HG03460 (cell line): ENCODE measurements around the gene VPS26B.
"Not testable (repeated sequence)": the region's sequence is repeated elsewhere in the genome, so short reads cannot be mapped to it uniquely, and the experiment has no call there.

ENCODE experiments used
- ATAC-seq: cut with Tn5 transposase; IDR thresholded peaks from one replicate; pipeline ENCODE4 v1.9.1; 2021; ENCODE audit not compliant: unreplicated experiment

Gene VPS26B

GRCh38 chr11:134231958-134232659 is 7.6 kb downstream of the VPS26B start:
- no peak for ATAC-seq

DNA sequence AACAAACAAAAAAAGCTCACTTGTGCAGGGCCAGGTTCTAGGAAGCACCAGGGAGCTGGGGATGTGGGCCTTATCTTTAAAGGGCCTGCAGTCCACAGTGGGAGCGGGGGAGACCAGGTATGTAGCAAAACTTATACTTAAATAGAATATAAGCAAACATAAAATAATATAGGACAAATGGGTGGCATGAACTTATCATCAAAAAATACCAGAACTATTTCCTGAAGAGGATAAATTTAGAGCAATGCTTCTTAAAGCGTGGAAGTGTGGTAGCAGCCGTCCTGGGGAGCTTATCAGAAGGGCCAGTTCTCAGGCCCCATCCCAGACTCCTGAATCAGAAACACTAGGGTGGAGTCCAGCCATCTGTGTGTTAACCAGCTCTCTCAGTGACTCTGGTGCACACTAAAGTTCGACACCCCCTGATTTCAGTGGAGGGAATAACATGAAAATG is 9.3 kb downstream of the VPS26B start:
- ATAC-seq: no peak

GRCh38 chr11:134235399-134235798 is 10.9 kb downstream of the VPS26B start:
- no peak for ATAC-seq

DNA sequence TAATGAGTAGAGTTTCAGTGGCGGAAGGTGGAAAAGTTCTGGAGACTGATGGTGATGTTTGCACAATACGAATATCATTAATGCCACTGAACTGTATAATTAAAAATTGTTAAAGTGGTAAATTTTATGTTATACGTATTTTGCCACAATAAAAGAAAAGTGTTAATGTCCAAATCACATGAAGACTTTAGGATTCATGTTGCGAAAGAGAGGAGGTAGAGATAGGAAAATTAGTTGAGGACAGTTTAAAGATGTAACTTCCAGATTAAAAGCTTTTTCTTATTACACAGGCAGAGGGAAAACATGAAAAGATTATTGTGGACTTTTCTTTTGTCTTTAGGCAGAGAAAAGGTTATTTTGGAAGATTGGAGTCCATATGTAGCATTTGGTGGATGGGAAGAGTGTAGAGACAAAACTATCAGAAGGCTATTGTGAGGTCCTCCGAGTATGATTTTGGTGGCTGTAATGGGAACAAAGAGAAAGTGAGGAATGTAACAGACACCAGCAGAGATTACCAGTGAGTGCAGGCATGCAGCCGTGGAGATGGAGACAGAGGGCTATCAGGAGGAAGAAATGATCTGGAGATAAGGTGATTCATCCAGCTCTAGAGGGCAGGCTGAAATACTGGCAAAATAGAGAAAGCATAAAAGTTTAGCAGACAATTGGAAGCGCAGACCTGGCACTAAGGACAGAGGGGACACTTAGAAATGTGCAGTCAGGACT is 12.5 kb downstream of the VPS26B start:
- no peak for ATAC-seq

- ATAC-seq: no peak
These were observed 13.1 kb downstream of the VPS26B start for GRCh38 chr11:134237557-134237922.

- no peak for ATAC-seq
These were observed 14.5 kb downstream of the VPS26B start for GRCh38 chr11:134238956-134239355.

DNA sequence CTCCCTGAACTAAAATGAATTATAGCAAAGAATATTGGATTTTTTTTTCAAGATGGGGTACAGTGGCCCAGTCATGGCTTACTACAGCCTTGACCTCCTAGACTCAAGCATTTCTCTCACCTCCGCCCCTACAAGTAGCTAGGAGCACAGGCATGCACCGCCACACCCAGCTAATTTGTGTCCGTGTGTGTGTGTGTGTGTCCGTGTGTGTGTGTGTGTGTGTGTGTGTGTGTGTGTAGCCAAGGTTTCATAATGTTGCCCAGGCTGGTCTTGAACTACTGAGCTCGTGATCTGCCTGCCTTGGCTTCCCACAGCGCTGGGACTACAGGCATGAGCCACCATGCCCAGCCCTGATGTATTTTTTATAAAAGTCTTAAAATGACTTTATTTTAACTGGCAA is 16.1 kb downstream of the VPS26B start:
- ATAC-seq: no peak

GRCh38 chr11:134242376-134242775 is 17.9 kb downstream of the VPS26B start:
- ATAC-seq: no peak

GRCh38 chr11:134243913-134244312 is 19.4 kb downstream of the VPS26B start:
- no peak for ATAC-seq

GRCh38 chr11:134244593-134244992 is 20.1 kb downstream of the VPS26B start:
- peak; percentile 80 for ATAC-seq

GRCh38 chr11:134245434-134245833 is 21.0 kb downstream of the VPS26B start:
- no peak for ATAC-seq

- ATAC-seq: no peak
These were observed 21.6 kb downstream of the VPS26B start for GRCh38 chr11:134246100-134246499.

- no peak for ATAC-seq
These were observed 22.2 kb downstream of the VPS26B start for GRCh38 chr11:134246678-134247077.

DNA sequence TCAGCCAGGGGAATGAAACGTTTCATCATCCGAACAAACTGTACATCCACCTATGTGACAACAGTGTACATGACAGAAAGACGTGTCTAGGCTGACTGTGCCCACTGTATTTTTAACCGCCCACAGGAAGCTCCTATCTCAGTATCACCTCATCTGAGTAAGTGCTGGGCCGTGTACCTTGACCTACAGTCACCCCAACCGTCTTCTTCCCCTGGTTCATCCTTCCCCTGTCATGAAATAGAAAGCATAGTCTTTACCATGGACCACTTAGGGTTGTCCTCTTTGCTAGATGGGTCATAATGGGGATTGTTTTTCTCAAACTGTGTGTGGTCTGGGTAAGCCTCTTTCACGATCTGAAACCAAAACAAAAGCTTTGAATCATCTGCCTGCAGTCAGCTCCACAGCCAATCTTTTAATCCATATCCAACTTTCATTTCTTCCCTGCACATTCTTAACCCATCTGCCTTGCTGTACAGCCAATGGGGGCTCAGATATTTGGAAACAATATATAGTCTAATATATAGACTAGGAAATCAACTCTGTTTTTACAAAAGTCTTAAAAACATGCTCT is 24.5 kb downstream of the VPS26B start:
- no peak for ATAC-seq

- no peak for ATAC-seq
These were observed 25.8 kb downstream of the VPS26B start for GRCh38 chr11:134250246-134250645.

- no peak for ATAC-seq
These were observed 26.2 kb downstream of the VPS26B start for GRCh38 chr11:134250675-134251074.

- peak; percentile 25 for ATAC-seq
These were observed 28.1 kb downstream of the VPS26B start for GRCh38 chr11:134252346-134253187.

GRCh38 chr11:134253188-134253993 is 28.9 kb downstream of the VPS26B start, which contains the start of the genes ACAD8 and THYN1:
ACAD8 (plus strand) TSS chr11:134253568; CDS start chr11:134253601, 33 bp downstream.
THYN1 (minus strand) TSS chr11:134253352; CDS start chr11:134252882, 470 bp downstream.
- peak; percentile 99 for ATAC-seq

DNA sequence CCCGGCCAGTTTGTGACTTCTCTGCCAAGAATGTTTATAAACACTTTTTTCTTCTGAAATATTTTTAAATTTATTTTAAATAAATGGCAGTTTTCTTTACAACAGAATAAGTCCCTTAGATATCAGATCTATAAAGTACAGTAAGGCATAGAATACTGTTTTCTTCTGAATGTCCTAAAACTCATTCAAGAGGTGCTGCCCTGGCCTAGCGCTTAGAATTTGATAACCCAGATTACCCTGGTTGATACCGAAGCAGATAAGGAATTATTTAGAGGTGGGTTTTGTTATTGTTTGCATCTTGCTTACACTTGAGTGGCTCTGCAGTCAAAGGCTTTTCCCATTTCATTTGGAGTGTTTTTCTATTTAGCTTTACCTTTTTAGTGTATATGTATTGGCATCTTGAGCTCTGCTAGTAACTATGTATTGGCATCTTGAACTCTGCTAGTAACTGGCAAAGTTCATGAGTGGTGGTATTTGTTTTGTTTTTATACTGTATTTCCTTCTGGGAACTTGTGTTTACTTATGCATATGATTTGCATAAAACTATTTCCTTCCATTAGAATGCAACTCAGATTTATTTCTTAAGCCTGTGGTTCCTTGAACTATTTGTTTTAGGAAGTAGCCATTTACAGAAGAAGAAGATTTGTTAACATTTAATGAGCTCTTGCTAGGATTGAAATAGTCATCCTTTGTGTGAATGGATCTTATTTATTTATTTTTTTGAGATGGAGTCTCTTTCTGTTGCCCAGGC is 30.1 kb downstream of the VPS26B start:
- ATAC-seq: no peak

DNA sequence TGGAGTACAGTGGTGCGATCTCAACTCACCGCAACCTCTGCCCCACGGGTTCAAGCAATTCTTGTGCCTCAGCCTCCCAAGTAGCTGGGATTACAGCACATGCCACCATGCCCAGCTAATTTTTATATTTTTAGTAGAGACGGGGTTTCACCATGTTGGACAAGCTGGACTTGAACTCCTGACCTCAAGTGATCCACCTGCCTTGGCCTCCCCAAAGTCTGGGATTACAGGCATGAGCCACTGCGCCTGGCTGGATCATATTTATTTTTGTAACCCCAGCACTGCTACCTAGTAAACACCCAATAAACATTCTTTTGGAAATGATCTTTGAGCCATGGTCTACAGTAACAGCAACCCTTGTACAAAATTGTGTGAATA is 30.7 kb downstream of the VPS26B start:
- ATAC-seq: not testable (repeated sequence)
